Activated gamma-delta T cell treated with Interleukin-2 at 50 U/mL for 16 hours (primary cell): Measurements from ENCODE around the gene CBY1.
A peak's percentile ranks its signal among the peaks of the same experiment; 100 is the strongest.
"Not testable (repeated sequence)": the region's sequence is repeated elsewhere in the genome, so short reads cannot be mapped to it uniquely, and the experiment has no call there.

Source experiments
- DNase-seq: peaks from one replicate; pipeline ENCODE4 v3.0.0-alpha.2; 2020

Gene CBY1

GRCh38 chr22:38656256-38657044 is at the start of gene CBY1, which contains the start of gene FAM227A:
TSS of gene CBY1 (plus strand) at chr22:38656638. CDS start at chr22:38668055, 11,417 bp downstream.
TSS of gene FAM227A (minus strand) at chr22:38656392. CDS start at chr22:38650168, 6,224 bp downstream.
- DNase-seq = peak; percentile 82

- no peak for DNase-seq
Measured at GRCh38 chr22:38607680-38608079, 48.8 kb upstream of the CBY1 start.

- DNase-seq = no peak
Measured at GRCh38 chr22:38608992-38609750, 47.3 kb upstream of the CBY1 start.

- no peak for DNase-seq
Measured at GRCh38 chr22:38610234-38610633, 46.2 kb upstream of the CBY1 start.

GRCh38 chr22:38611559-38611958 is 44.9 kb upstream of the CBY1 start:
- no peak for DNase-seq

- DNase-seq = no peak
Measured at GRCh38 chr22:38612217-38613006, 44.0 kb upstream of the CBY1 start.

- DNase-seq = no peak
Measured at GRCh38 chr22:38613588-38613987, 42.9 kb upstream of the CBY1 start.

- DNase-seq = no peak
Measured at GRCh38 chr22:38614332-38615063, 41.9 kb upstream of the CBY1 start.

- DNase-seq = not testable (repeated sequence)
Measured at GRCh38 chr22:38615064-38615405, 41.4 kb upstream of the CBY1 start.

GRCh38 chr22:38618258-38618657 is 38.2 kb upstream of the CBY1 start:
- DNase-seq = no peak

GRCh38 chr22:38618682-38619081 is 37.8 kb upstream of the CBY1 start:
- DNase-seq = no peak

GRCh38 chr22:38623351-38623750 is 33.1 kb upstream of the CBY1 start:
- DNase-seq = no peak

GRCh38 chr22:38628444-38628843 is 28.0 kb upstream of the CBY1 start:
- no peak for DNase-seq

- no peak for DNase-seq
Measured at GRCh38 chr22:38629108-38629507, 27.3 kb upstream of the CBY1 start.

GRCh38 chr22:38631724-38632123 is 24.7 kb upstream of the CBY1 start:
- no peak for DNase-seq

- DNase-seq = no peak
Measured at GRCh38 chr22:38632528-38632927, 23.9 kb upstream of the CBY1 start.

GRCh38 chr22:38638216-38638615 is 18.2 kb upstream of the CBY1 start:
- DNase-seq = no peak

GRCh38 chr22:38638728-38639127 is 17.7 kb upstream of the CBY1 start:
- DNase-seq = no peak

GRCh38 chr22:38641476-38642040 is 14.9 kb upstream of the CBY1 start:
- DNase-seq = no peak

- not testable (repeated sequence) for DNase-seq
Measured at GRCh38 chr22:38644245-38644644, 12.2 kb upstream of the CBY1 start.

GRCh38 chr22:38645430-38645829 is 11.0 kb upstream of the CBY1 start:
- no peak for DNase-seq

GRCh38 chr22:38649841-38650522 is 6.5 kb upstream of the CBY1 start:
- no peak for DNase-seq
